ENCODE results near the gene METTL22.

Gene METTL22

GRCh38 chr16:8674413-8675022 is 53.0 kb downstream of the METTL22 start, which contains the start of gene ABAT:
Gene ABAT (plus strand): TSS chr16:8674617. CDS start chr16:8735740, 61,123 bp downstream.
- H3K27me3 ChIP-seq (replicated peaks; ENCODE audit: control insufficient read depth, insufficient read depth, low read length), result no peaks in the 10 kb centered on the region
- H3K4me1 ChIP-seq (ENCODE audit: control insufficient read depth, insufficient read depth, low read length), result peaks cover 25% of the 10 kb centered on the region
- peak; percentile 95 for DNase-seq (ENCODE audit: low read depth)

GRCh38 chr16:8675183-8676159 is 54.0 kb downstream of the METTL22 start:
- Histone ChIP-seq H3K4me1 (ENCODE audit: control insufficient read depth, insufficient read depth, low read length) (peaks cover 25% of the 10 kb centered on the region), H3K9ac (ENCODE audit: low read length) (peak overlapping the region; percentile 80), H3K36me3 (ENCODE audit: control insufficient read depth, insufficient read depth, low read length, severe bottlenecking) (no peaks in the 10 kb centered on the region), H3K9me3 (ENCODE audit: control insufficient read depth, low read length) (no peaks in the 10 kb centered on the region), H3K4me3 (ENCODE audit: low read length) (peak overlapping the region; percentile 88), H3K27me3 (replicated peaks; ENCODE audit: control insufficient read depth, insufficient read depth, low read length) (no peaks in the 10 kb centered on the region)
- DNase-seq (ENCODE audit: low read depth), result no peak

More at GRCh38 chr16:8674413-8675022, 53.0 kb downstream of the METTL22 start, which contains the start of gene ABAT:
- Histone ChIP-seq H3K9me3 (ENCODE audit: control insufficient read depth, low read length) (no peaks in the 10 kb centered on the region), H3K9ac (ENCODE audit: low read length) (peak within 1 kb of the TSS; percentile 80), H3K36me3 (ENCODE audit: control insufficient read depth, insufficient read depth, low read length, severe bottlenecking) (no peaks in the 10 kb centered on the region), H3K4me3 (ENCODE audit: low read length) (peak within 1 kb of the TSS; percentile 88)

- H3K9me3 ChIP-seq (ENCODE audit: control insufficient read depth, low read length), result no peaks in the 10 kb centered on the region
- no peaks in the 10 kb centered on the region for H3K36me3 ChIP-seq (ENCODE audit: control insufficient read depth, insufficient read depth, low read length, severe bottlenecking)
- no peak overlapping the region for H3K9ac ChIP-seq (ENCODE audit: low read length)
- peaks cover 25% of the 10 kb centered on the region for H3K4me1 ChIP-seq (ENCODE audit: control insufficient read depth, insufficient read depth, low read length)
- no peaks in the 10 kb centered on the region for H3K27me3 ChIP-seq (replicated peaks; ENCODE audit: control insufficient read depth, insufficient read depth, low read length)
- DNase-seq (ENCODE audit: low read depth), result no peak
- H3K4me3 ChIP-seq (ENCODE audit: low read length), result no peak overlapping the region
Observed at GRCh38 chr16:8676160-8676547, 54.7 kb downstream of the METTL22 start.

DNA sequence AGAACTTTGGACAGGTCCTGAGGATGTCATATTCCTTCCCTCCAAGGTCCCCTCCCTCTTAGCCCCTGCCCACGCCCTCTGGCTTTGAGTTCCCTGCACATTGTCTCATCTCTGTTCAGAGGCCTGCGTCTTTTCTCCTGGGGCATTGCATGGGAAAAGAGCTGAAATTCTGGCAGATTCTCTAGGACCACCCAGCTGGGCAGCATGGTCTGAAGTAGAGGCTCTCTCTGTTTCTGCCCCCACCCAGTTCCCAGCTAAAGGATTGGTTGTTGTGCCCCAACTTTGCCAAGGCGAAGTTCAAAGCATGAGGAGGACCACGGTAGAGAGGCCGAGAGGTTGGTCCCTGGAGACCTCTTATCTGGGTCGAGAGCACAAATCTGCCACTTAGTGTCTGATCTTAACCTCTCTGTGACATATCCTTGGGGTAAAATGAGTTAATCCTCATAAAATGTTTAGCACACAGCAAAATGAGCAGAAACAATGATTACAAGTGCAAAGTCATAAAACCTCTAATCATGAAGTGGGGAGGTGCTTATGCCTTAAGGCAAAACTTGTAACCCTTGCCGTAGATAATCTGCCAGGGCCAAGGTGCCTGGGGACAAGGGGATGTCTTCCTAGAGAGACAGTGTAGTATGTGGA is 55.4 kb downstream of the METTL22 start:
- H3K9ac ChIP-seq (ENCODE audit: low read length), result no peak overlapping the region
- no peaks in the 10 kb centered on the region for H3K9me3 ChIP-seq (ENCODE audit: control insufficient read depth, low read length)
- DNase-seq (ENCODE audit: low read depth), result no peak
- H3K4me3 ChIP-seq (ENCODE audit: low read length), result no peak overlapping the region
- H3K27me3 ChIP-seq (replicated peaks; ENCODE audit: control insufficient read depth, insufficient read depth, low read length), result no peaks in the 10 kb centered on the region
- H3K36me3 ChIP-seq (ENCODE audit: control insufficient read depth, insufficient read depth, low read length, severe bottlenecking), result no peaks in the 10 kb centered on the region
- peaks cover 25% of the 10 kb centered on the region for H3K4me1 ChIP-seq (ENCODE audit: control insufficient read depth, insufficient read depth, low read length)

DNA sequence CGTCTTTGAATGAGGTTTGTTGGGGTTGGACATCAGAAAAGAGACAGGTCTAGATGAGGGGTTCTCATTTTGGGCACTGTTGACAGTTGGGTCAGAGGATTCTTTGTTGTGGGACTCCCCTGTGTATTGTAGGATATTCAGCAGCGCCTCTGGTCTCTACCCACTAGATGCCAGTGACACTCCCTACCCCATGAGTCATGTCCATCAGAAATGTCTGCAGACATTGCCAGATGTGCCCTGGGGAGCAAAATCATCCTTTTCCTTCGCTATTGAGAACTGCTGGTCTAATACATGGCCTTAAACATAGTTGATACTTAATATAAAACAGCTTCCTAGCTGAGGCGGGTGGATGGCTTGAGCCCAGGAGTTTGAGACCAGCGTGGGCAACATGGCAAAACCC is 56.0 kb downstream of the METTL22 start:
- DNase-seq (ENCODE audit: low read depth), result peak; percentile 39
- H3K4me3 ChIP-seq (ENCODE audit: low read length), result no peak overlapping the region
- H3K36me3 ChIP-seq (ENCODE audit: control insufficient read depth, insufficient read depth, low read length, severe bottlenecking), result no peaks in the 10 kb centered on the region
- H3K9ac ChIP-seq (ENCODE audit: low read length), result no peak overlapping the region
- peaks cover 25% of the 10 kb centered on the region for H3K4me1 ChIP-seq (ENCODE audit: control insufficient read depth, insufficient read depth, low read length)
- no peaks in the 10 kb centered on the region for H3K9me3 ChIP-seq (ENCODE audit: control insufficient read depth, low read length)
- no peaks in the 10 kb centered on the region for H3K27me3 ChIP-seq (replicated peaks; ENCODE audit: control insufficient read depth, insufficient read depth, low read length)

DNA sequence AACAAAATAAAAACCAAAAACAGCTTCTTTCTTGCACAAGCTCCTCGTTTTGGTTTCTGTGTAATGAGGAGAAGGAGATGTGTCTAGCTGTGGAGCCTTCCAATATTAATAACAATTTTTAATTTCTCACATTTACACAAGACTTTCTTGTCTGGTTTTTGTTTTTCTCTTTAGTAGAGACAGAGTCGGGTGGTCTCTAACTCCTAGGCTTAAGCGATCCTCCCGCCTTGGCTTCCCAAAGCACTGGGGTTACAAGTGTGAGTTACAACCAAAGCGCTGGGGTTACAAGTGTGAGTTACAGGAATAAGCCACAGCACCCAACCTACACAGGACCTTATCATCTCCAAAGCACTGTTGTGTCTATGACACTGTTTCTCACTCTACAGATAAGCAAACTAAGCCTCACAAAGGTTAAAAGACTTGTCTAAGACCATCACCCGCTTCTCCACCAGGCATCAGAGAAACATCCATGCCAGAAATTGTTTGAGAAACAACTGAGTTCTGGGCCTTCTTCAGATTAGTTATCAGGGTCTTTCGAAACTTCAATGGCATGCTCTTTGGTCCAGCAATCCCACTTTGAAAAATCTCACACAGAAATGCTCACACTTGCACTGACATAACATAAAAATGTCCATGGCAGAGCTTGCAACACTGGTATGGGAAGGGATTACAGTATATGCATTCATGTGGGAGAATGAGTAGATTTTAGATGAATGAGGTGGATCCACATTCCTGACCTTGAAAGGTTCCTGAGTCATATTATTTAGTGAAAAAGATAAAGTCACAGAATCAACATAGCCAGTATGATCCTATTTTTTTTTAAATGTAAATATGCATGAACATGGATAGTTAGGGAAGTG is 56.8 kb downstream of the METTL22 start:
- Histone ChIP-seq H3K27me3 (replicated peaks; ENCODE audit: control insufficient read depth, insufficient read depth, low read length) (no peaks in the 10 kb centered on the region), H3K36me3 (ENCODE audit: control insufficient read depth, insufficient read depth, low read length, severe bottlenecking) (no peaks in the 10 kb centered on the region), H3K9ac (ENCODE audit: low read length) (no peak overlapping the region), H3K9me3 (ENCODE audit: control insufficient read depth, low read length) (no peaks in the 10 kb centered on the region), H3K4me1 (ENCODE audit: control insufficient read depth, insufficient read depth, low read length) (peaks cover 25% of the 10 kb centered on the region), H3K4me3 (ENCODE audit: low read length) (no peak overlapping the region)
- DNase-seq (ENCODE audit: low read depth), result peak; percentile 65

GRCh38 chr16:8679151-8679550 is 57.7 kb downstream of the METTL22 start:
- no peaks in the 10 kb centered on the region for H3K9me3 ChIP-seq (ENCODE audit: control insufficient read depth, low read length)
- H3K9ac ChIP-seq (ENCODE audit: low read length), result no peak overlapping the region
- no peak overlapping the region for H3K4me3 ChIP-seq (ENCODE audit: low read length)
- no peaks in the 10 kb centered on the region for H3K27me3 ChIP-seq (replicated peaks; ENCODE audit: control insufficient read depth, insufficient read depth, low read length)
- DNase-seq (ENCODE audit: low read depth), result no peak
- peaks cover 25% of the 10 kb centered on the region for H3K4me1 ChIP-seq (ENCODE audit: control insufficient read depth, insufficient read depth, low read length)
- no peaks in the 10 kb centered on the region for H3K36me3 ChIP-seq (ENCODE audit: control insufficient read depth, insufficient read depth, low read length, severe bottlenecking)

GRCh38 chr16:8682551-8683259 is 61.2 kb downstream of the METTL22 start:
- Histone ChIP-seq H3K9ac (ENCODE audit: low read length) (no peak overlapping the region), H3K4me1 (ENCODE audit: control insufficient read depth, insufficient read depth, low read length) (peaks cover 10% of the 10 kb centered on the region), H3K36me3 (ENCODE audit: control insufficient read depth, insufficient read depth, low read length, severe bottlenecking) (no peaks in the 10 kb centered on the region), H3K27me3 (replicated peaks; ENCODE audit: control insufficient read depth, insufficient read depth, low read length) (no peaks in the 10 kb centered on the region), H3K4me3 (ENCODE audit: low read length) (no peak overlapping the region), H3K9me3 (ENCODE audit: control insufficient read depth, low read length) (no peaks in the 10 kb centered on the region)
- no peak for DNase-seq (ENCODE audit: low read depth)

- Histone ChIP-seq H3K4me1 (ENCODE audit: control insufficient read depth, insufficient read depth, low read length) (peaks cover under 1% of the 10 kb centered on the region), H3K36me3 (ENCODE audit: control insufficient read depth, insufficient read depth, low read length, severe bottlenecking) (no peaks in the 10 kb centered on the region), H3K4me3 (ENCODE audit: low read length) (no peak overlapping the region), H3K27me3 (replicated peaks; ENCODE audit: control insufficient read depth, insufficient read depth, low read length) (no peaks in the 10 kb centered on the region), H3K9me3 (ENCODE audit: control insufficient read depth, low read length) (no peaks in the 10 kb centered on the region), H3K9ac (ENCODE audit: low read length) (no peak overlapping the region)
- DNase-seq (ENCODE audit: low read depth), result no peak
Observed at GRCh38 chr16:8683640-8684039, 62.1 kb downstream of the METTL22 start.

GRCh38 chr16:8685617-8686016 is 64.1 kb downstream of the METTL22 start:
- no peak overlapping the region for H3K9ac ChIP-seq (ENCODE audit: low read length)
- no peak overlapping the region for H3K4me3 ChIP-seq (ENCODE audit: low read length)
- H3K27me3 ChIP-seq (replicated peaks; ENCODE audit: control insufficient read depth, insufficient read depth, low read length), result no peaks in the 10 kb centered on the region
- no peaks in the 10 kb centered on the region for H3K36me3 ChIP-seq (ENCODE audit: control insufficient read depth, insufficient read depth, low read length, severe bottlenecking)
- H3K4me1 ChIP-seq (ENCODE audit: control insufficient read depth, insufficient read depth, low read length), result no peaks in the 10 kb centered on the region
- H3K9me3 ChIP-seq (ENCODE audit: control insufficient read depth, low read length), result peaks cover 14% of the 10 kb centered on the region
- DNase-seq (ENCODE audit: low read depth), result no peak
